GM12873 (cell line): ENCODE results near the gene NPAS3.

Source experiments
- TF ChIP-seq, protein P1 (sequence below): IDR thresholded peaks from 2 replicates; pipeline ENCODE4 v1.5.1; 2012; ENCODE audit warnings: low read depth, mild to moderate bottlenecking, moderate library complexity, low read length, control low read depth; ENCODE audit not compliant: insufficient read depth; ENCODE audit errors: missing control alignments

The NPAS3 gene

DNA sequence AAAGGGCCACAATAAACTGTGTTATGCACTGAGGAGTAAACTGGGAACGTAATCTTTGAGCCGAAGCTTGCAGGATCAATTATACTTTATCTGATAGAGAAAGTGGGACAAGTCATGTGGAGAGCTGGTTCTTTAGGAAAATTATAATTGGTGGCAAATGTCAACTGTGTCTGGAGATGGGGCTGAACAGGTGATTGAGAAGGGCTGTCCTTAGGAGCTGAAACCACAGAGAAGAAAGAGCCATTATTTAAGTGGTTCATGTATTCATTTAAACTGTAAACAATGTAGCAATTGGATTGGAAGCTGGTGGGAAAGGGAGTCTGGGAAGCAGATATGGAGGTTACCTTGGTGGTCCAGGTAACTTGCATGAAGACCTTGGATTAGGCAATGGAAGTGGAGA, 193.1 kb downstream of the NPAS3 start:
- TF ChIP-seq, protein P1, sequence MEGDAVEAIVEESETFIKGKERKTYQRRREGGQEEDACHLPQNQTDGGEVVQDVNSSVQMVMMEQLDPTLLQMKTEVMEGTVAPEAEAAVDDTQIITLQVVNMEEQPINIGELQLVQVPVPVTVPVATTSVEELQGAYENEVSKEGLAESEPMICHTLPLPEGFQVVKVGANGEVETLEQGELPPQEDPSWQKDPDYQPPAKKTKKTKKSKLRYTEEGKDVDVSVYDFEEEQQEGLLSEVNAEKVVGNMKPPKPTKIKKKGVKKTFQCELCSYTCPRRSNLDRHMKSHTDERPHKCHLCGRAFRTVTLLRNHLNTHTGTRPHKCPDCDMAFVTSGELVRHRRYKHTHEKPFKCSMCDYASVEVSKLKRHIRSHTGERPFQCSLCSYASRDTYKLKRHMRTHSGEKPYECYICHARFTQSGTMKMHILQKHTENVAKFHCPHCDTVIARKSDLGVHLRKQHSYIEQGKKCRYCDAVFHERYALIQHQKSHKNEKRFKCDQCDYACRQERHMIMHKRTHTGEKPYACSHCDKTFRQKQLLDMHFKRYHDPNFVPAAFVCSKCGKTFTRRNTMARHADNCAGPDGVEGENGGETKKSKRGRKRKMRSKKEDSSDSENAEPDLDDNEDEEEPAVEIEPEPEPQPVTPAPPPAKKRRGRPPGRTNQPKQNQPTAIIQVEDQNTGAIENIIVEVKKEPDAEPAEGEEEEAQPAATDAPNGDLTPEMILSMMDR: no peak

DNA sequence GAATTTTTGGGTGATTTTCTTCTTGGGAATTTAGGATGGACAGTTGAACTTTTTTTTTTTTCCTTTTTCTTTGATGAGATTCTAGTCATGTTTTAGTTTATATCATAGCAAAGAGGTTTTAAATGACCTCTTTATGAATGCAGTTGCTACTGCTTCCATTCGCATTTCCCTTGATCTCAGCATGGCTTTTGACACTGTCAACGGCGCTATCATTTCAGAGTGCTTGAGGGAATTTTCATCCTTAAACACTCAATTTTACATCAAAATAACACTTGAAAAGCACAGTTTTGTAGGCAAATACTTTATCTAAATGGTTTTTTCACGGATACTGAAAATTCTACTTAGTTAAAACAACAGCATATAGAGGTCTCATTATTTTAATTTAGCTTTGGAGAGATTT, 195.5 kb downstream of the NPAS3 start:
- TF ChIP-seq, protein P1: no peak

DNA sequence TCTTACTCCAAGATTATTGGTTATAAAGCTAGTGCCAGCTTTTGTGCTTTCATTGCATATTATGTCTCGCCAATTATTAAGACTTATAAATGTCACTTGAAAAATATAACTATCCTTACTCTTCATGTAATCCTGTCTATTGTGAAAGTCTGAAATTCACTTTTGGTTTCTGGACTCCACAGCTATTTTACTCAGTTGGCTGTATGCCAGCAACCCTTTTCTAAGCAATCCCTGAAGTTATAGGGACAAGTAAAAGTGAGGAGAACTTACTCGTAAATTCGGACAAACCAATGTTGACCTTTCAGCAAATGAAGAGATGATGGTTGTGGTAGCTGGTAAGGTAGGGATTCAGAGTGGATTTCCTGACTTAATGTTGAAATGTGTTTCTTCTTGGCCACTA, 196.3 kb downstream of the NPAS3 start:
- TF ChIP-seq, protein P1: no peak

DNA sequence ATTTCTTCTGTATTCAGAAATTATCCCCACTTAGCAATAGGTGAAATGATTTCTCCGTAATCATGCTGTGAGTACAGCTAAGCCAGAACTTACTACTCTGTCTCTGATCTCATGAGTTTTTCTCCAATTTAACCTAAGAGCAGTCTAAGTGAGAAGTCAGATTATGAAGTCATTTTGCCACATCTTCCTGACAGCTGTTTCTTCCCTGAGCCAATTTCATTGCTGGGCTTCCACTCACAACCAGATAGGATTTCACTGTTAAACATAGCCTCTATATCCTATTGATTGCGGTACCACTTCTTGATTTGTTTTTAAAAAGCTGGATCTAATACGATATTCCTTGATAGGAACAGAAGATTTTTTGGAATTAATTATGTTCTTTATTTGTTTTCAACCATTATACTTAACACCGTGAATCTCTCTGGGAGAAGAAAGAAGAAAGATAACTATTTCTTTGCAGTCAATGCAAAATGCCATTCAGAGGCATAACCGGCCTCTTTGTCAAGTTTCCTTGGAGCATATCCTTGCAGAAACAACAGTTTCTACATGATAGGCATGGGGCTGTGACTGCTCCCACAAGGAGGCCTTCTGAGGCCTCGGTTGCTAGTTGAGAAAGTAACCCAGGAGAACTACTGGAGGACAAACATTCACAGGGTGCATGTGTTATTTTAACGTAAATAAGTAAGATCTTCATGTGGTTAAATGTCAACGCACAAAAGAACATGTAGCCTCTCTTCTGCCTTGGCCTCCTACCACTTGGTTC, 212.2 kb downstream of the NPAS3 start:
- TF ChIP-seq, protein P1: no peak

DNA sequence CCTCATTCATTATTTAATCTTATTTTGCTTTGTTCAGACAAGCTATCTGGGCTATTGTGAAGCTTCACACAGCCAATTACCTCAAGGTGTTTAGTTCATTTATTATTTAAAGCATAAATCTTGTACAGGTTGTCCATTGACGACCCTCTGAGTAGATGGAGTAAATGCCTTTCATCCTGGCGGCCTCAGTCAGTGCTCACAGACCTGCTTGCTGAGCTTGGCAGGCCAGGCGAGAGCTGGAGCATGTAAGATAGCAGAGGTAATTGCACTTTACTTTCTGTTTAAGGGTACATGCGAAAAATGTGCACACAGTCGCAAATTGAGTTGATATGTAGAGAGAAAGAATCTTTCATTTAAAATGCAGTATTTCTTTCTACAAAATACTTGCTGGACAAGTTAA, 224.4 kb downstream of the NPAS3 start:
- TF ChIP-seq, protein P1: no peak

DNA sequence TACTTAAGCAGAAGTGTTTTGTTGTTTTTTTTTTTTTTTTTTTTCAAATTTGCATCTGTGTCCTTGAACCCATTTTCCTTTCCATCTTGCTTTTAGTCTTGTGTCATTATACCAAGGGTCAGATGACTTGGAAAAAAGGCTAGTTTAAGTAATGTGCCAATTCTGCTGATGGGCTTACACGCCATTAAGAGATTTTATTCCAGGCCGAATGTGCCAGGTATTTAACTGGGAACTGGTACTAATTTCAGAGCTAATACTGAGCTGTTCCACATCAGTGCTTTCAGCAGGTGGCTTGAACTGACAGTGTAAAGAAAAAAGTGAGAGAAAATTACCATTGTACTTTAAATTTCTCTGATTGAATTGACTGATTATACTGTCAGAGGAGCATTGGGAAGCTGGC, 224.9 kb downstream of the NPAS3 start:
- TF ChIP-seq, protein P1: no peak

DNA sequence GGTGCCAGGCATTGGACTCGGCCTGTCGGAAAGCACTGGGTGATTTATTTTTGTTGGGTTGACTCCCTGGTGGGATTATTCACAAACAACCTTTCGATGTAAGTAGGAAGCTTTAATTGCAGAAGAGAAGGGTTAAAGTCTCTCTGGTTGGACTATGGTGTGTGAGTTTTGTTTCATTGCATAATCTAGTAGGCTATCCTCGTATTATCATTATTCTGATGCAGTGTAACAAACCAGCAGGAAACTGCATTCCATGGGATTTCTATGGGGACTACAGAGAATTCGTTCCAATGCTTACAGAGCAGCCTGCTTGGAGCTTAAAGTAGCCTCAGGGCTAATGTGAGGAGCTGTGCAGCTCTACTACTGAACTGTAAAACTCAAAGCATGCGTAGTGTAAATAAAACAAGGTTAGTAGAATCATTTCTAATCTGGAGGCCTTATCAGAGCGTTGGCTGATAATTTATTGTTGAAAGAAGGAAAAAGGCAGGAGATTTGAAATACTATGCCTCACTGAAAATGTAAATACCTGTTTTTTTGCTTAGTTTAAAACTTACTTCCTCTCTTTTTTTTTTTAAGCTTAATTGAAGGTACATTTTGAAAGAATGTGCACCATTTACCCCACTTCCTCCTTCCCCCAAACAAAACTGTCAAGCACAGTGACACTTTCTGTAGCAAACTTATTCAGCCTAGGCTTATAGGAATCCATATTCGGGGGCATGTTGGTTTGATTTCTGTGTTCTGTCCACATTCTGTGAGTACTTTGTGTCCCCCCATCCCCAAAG, 226.7 kb downstream of the NPAS3 start:
- TF ChIP-seq, protein P1: no peak
